ENCODE data around the gene CACNB4.
"Not testable (repeated sequence)": the region's sequence is repeated elsewhere in the genome, so short reads cannot be mapped to it uniquely, and the experiment has no call there.

Gene CACNB4

GRCh38 chr2:152016181-152017120 is 82.4 kb downstream of the CACNB4 start:
- no peak for DNase-seq

GRCh38 chr2:152015552-152015951 is 83.3 kb downstream of the CACNB4 start:
- no peak for DNase-seq

- DNase-seq = no peak
Measured at GRCh38 chr2:152012697-152013096, 86.1 kb downstream of the CACNB4 start.

- DNase-seq = no peak
Measured at GRCh38 chr2:152011724-152012123, 87.1 kb downstream of the CACNB4 start.

GRCh38 chr2:152005607-152006006 is 93.2 kb downstream of the CACNB4 start:
- DNase-seq = no peak

- not testable (repeated sequence) for DNase-seq
Measured at GRCh38 chr2:152003283-152003682, 95.6 kb downstream of the CACNB4 start.

- DNase-seq = no peak
Measured at GRCh38 chr2:151999053-151999452, 99.8 kb downstream of the CACNB4 start.

GRCh38 chr2:151996243-151997003 is 102.4 kb downstream of the CACNB4 start:
- DNase-seq = no peak

GRCh38 chr2:151995161-151995557 is 103.7 kb downstream of the CACNB4 start:
- no peak for DNase-seq

GRCh38 chr2:151994178-151994577 is 104.7 kb downstream of the CACNB4 start:
- not testable (repeated sequence) for DNase-seq

GRCh38 chr2:151991010-151991409 is 107.8 kb downstream of the CACNB4 start:
- DNase-seq = no peak

- no peak for DNase-seq
Measured at GRCh38 chr2:151989378-151989777, 109.5 kb downstream of the CACNB4 start.

- DNase-seq = no peak
Measured at GRCh38 chr2:151987484-151987883, 111.4 kb downstream of the CACNB4 start.

- DNase-seq = no peak
Measured at GRCh38 chr2:151984424-151985083, 114.3 kb downstream of the CACNB4 start.

GRCh38 chr2:151983221-151983620 is 115.6 kb downstream of the CACNB4 start:
- no peak for DNase-seq

- no peak for DNase-seq
Measured at GRCh38 chr2:151981886-151982285, 117.0 kb downstream of the CACNB4 start.

GRCh38 chr2:151979694-151980093 is 119.2 kb downstream of the CACNB4 start:
- DNase-seq = no peak

GRCh38 chr2:151978709-151979108 is 120.1 kb downstream of the CACNB4 start:
- DNase-seq = no peak

- DNase-seq = no peak
Measured at GRCh38 chr2:151977631-151978030, 121.2 kb downstream of the CACNB4 start.

- DNase-seq = no peak
Measured at GRCh38 chr2:151976945-151977353, 121.9 kb downstream of the CACNB4 start.

GRCh38 chr2:151975460-151976414 is 123.1 kb downstream of the CACNB4 start:
- no peak for DNase-seq

- no peak for DNase-seq
Measured at GRCh38 chr2:151974988-151975387, 123.9 kb downstream of the CACNB4 start.

Data from T1000 (cell line).